SK-MEL-5 (cell line): Measurements from ENCODE around the gene SETD2. TPM values are rescaled to one million over a fixed set of nuclear protein-coding genes. Genes with fewer than 3 reads are reported as not detected.
"Not testable (repeated sequence)": the region's sequence is repeated elsewhere in the genome, so short reads cannot be mapped to it uniquely, and the experiment has no call there.

Experiments used
- DNase-seq: peaks from one replicate; pipeline ENCODE4 v3.0.0-alpha.2; 2016; ENCODE audit warnings: low read depth, low spot score
- in situ Hi-C: cut with HindIII; loops from 2 replicates; pipeline ENCODE4 v1.10.0; 2016; ENCODE audit warnings: low sequenced_read_pairs, high pct_unique_total_duplicates, low pct_unique_long_range_greater_than_20kb
- total RNA-seq: library from RNA; depleted of rRNA; stranded (reverse); fragments of >200 nt; shearing (Covaris generic); gene quantifications from 2 replicates; pipeline ENCODE4 v1.2.3, GENCODE V29; 2014

The SETD2 gene
- total RNA-seq, 1 experiment from 2014 or later = 17.1 TPM

DNA sequence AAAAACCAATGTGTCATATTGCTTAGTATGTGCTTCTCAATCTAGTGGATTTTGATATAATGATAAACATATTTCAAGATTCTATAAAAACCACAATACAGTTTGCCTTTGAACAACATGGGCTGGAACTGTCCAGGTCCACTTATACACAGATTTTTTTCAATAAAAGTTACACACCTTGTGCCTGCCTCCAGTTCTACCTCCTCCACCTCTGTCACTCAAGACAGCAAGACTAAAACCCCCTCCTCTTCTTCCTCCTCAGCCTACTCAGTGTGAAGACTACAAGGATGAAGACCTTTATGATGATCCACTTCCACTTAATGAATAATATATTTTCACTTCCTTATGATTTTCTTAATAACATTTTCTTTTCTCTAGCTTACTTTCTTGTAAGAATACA is 5.7 kb downstream of the SETD2 start:
- no peak for DNase-seq
- in situ Hi-C loops = no loop called here

DNA sequence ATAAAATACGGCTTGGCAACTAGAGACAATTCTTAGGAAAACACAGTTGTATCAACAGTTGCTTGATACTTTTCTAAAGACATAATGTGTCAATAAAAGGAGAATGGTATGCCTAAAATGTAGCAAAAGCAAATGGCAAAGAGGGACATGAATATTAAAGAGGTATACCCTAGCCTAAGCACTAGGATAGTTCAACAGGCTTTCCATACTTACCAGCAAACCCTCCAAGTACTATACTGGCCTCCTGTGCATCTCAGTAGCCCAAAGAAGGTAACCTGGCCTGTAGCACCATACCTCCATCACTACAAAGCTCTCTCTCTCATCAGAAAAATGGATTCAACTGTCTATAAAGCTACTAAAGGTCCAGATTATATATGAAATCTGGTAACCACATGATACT is 7.5 kb downstream of the SETD2 start:
- DNase-seq = no peak
- in situ Hi-C loops = no loop called here

DNA sequence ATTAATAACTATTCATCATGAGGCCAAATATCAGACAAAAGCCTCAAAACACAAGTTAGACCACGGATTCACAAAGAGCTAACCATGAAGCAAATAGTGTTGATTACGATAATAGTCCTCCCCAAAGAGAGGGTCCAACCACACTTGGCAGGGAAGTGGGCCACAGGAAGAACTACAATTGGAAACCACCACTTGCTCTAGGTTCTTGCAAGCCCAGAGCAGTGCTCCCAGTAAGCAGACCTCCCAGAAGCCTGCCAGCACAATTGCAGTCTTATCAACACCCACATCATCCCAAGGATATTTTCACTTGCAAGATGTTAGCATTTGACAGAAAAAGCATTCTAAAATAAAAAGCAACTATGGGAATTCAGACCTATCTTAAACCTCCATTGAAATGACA is 11.3 kb downstream of the SETD2 start:
- DNase-seq = no peak
- in situ Hi-C loops = no loop called here

DNA sequence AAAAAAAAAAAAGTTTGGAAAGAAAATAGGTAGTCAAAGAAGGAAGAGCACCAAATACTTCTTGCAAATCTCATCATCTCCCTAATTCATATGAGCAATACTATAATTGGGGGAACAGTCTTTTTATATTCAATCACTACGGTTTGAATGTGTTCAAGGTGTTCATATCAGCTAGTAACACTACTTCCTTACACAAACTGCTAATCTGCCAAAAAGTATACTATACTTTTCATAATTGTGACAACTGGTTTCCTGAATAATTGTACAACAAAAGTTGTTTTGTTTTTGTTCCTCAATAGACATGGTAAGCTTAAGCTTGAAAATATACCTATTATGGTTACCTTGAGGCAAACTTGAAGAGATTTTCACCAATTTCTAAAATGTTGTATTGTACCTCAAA is 12.1 kb downstream of the SETD2 start:
- in situ Hi-C loops = no loop called here
- DNase-seq = no peak

DNA sequence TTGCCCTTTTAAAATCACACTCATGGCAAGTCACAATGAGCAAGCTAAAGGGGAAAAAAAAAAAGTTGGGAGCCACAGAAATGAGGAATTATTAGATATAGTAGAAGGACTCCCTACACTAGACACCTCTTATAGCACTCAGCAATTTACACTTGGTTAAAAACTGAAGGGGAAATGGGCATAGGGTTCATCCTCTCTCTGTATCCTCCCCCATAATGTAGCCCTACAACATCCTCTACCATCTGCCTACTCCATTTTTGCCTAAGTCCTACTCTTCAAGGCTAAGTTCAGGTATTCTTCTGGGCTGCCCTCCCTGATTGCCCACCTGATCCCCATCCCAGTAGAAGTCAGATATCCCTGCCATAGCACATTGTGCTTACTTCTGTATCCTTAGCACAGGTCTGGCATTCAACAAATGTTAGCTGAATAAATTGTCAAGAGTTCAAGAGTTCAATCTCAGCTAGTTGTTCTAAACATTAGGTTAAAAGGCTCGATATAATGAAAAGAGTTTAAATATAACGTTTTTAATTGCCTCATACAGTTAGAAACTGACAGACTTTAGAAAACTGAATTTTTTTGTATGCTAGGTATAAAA is 14.5 kb downstream of the SETD2 start:
- in situ Hi-C loops = no loop called here
- no peak for DNase-seq

DNA sequence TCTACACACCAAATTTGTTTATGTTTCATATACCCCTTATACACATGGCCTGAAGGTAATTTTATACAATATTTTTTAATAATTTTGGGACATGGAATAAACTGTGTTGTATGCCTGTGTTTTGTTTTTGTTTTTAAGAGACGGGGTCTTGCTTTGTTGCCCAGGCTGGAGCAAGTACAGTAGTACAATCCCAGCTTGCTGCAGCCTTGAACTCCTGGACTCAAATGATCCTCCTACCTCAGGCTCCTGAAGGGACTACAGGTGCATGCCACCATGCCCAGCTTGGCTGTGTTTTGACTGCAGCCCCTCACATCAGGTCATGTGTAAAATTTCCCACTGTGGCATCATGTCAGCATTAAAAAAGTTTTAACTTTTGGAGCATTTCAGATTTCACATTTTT is 18.6 kb downstream of the SETD2 start:
- in situ Hi-C loops = no loop called here

DNA sequence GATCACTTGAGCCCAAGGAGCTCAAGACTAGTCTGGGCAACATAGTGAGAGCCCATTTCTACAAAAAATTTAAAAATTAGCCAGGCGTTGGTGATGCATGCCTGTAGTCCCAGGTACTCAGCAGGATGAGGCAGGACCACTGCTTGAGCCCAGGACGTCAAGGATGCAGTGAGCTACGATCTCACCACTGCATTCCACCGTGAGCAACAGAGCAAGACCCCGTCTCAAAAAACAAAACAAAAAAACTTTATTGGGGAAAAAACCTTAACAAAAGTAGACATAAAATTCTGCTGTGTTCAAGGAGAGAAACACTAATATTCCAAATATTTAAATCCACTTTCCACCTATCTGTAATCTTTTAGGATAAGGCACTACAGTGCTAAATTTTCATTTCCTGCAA is 20.8 kb downstream of the SETD2 start:
- no peak for DNase-seq
- in situ Hi-C loops = no loop called here

More for the DNA sequence above, 18.6 kb downstream of the SETD2 start:
- no peak for DNase-seq

DNA sequence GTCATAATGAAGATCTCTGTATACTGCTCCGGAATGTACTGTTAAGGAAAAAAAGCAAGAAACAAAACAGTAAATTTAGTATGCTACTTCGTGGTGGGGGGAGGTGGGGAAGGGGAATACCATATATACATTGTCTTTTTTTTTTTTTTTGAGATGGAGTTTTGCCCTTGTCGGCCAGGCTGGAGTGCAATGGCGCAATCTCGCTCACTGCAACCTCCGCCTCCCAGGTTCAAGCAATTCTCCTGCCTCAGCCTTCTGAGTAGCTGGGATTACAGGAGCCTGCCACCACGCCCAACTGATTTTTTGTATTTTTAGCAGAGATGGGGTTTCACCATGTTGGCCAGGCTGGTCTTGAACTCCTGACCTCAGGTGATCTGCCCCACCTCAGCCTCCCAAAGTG is 21.4 kb downstream of the SETD2 start:
- DNase-seq, in situ Hi-C loops: not testable (repeated sequence)

DNA sequence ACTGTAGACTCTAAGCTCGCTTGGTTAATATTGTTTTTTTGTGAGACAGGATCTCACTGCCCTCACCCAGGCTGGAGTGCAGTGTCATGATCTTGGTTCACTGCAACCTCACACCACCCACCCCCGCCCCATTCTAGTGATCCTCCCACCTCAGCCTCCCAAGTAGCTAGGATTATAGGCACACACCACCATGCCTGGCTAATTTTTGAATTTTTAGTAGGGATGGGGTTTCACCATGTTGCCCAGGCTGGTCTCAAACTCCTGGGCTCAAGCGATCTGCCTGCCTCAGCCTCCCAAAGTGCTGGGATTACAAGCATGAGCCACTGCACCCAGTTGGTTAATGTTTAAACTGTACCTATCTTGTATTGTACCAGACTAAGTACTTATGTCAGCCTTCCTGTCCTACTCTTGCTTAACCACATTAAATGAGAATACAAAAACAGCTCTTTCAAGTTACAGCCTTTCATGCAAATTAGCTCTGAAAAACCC is 22.9 kb downstream of the SETD2 start:
- DNase-seq, in situ Hi-C loops: not testable (repeated sequence)

DNA sequence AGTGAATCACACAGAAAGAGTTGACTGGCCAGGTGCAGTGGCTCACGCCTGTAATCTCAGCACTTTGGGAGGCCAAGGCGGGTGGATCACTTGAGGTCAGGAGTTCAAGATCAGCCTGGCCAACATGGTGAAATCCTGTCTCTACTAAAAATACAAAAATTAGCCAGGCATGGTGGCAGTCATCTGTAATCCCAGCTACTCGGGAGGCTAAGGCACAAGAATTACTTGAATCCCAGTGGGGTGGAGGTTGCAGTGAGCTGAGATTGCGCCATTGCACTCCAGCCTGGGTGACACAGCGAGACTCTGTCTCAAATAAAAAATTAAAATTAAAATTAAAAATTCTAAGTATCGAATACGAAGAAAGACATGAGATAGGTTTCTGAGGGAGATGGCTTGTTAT is 23.4 kb downstream of the SETD2 start:
- in situ Hi-C loops, DNase-seq: not testable (repeated sequence)

DNA sequence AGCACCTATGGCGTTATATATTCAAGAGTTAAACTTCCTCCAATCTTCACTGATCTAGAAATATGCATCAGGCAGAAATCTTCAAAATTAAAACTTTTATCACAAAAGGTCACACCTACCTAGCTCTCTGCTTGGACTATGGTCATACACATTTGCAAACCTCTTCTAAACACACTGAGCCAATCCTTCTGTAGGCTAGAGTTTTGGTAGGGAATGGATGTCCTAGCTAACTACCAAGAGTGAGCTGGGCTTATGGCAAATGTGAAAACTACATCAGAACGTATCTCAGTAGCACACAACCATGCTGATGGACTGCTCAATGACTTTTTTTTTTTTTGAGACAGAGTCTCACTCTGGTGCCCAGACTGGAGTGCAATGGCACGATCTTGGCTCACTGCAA is 29.6 kb downstream of the SETD2 start:
- no peak for DNase-seq
- in situ Hi-C loops = no loop called here

DNA sequence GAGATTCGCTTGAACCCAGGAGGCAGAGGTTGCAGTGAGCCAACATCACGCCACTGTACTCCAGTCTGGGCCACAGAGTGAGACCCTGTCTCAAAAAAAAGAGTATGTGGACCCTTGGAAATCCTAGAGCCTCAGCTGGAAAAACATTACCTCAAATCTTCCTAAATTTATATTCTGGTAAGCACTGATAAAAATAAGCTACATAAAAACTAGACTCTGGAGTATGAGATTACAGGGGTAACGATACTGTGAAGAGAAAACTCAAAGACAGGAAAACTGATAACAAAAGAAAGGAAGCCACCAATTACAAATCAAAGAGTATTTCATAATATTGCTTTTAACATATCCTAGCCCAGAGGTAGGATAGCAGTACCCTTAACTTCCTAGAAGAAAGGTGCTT is 30.3 kb downstream of the SETD2 start:
- in situ Hi-C loops = no loop called here
- DNase-seq = no peak

DNA sequence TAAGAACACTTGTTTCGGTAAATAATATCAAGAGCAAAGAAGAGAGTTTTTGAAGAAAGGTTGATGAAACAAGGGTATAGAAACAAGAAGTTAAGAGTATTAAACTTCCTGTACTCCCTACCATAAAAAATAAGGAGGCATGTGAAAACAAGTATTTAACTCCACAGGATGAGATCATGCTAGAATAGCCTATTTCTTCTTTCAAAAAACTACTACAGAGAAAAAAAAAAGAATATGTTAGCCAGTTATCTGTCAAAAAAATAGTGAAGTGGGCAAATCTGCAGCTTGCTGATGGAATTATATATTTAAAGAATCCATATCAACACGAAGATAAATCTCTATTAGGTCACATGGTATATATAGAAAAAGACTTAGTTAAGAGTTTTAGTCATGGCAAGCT is 33.4 kb downstream of the SETD2 start:
- DNase-seq = no peak
- in situ Hi-C loops = no loop called here

DNA sequence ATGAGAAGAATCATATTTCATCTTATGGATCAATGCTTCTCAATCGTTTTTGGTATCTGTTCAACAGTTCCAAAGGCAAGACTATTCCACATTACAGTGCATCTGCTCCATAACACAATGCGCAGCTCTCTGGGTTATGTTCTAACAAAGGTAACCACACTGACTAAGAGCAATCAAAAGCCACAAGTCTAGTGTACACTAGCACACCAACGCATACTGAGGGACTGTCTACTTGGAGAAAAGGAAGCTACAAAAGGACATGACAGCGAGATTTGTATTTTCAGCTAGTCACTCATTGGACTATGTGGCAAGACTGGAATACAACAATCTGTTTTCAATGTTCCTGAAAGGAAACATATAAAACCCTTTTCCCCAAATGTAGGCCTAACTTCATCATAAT is 35.8 kb downstream of the SETD2 start:
- in situ Hi-C loops = no loop called here
- DNase-seq = no peak

DNA sequence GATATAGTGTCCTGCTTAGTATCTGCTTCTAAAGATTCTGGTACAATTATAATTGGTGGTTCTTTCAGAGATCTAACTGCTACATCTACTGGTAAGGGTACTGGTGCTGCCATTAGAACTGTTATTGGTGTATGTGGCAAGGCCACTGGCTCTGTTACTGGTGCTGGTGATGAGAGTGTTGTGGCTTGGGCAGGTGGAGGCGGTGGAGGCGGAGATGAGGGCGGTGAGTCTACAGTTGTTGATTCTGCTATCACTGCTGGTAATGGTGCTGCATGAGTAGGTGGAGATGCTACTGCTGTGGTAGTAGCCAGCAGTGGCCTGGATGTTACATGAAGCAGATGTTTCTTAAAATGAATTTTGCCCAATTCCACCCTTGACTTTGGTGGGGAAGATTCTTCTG is 40.1 kb downstream of the SETD2 start:
- no peak for DNase-seq
- in situ Hi-C loops = no loop called here

DNA sequence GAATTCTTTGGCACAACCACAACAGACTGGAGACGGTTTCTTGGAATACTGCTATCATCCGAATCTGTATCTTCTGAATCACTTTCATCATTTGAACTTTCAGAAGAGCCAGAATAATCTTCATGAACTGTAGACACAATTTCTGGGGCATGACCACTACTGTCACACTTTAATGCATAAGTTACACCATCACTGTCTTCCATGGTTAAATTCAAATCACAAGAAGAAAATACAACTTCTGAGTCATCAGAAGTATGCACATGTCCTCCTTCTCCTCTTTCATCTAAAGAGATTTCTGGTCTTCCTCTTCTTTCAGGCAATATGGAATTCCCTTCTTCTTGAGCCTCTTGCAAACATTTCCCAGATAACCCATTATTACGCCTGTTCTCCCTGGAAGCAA is 42.5 kb downstream of the SETD2 start:
- no peak for DNase-seq
- in situ Hi-C loops = no loop called here

DNA sequence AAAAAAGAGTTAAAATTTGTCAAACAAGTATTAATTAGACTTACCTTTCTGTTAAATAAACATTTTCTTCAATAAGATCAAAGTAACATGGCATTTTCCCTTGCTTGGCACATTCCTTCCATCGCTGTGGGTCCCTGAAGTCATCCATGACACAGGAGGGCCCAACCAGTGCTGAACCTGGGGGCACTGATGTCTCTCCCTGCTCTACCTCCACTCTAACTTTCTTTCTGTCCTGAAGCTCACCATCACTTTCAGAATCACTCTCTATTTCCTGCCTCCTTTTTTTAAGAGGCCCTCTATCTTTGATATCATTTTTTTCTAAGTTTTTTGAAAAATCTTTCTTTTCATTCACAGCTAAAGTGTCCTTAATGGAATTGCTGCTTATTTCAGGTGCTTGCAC is 43.8 kb downstream of the SETD2 start:
- DNase-seq = no peak
- in situ Hi-C loops = no loop called here

DNA sequence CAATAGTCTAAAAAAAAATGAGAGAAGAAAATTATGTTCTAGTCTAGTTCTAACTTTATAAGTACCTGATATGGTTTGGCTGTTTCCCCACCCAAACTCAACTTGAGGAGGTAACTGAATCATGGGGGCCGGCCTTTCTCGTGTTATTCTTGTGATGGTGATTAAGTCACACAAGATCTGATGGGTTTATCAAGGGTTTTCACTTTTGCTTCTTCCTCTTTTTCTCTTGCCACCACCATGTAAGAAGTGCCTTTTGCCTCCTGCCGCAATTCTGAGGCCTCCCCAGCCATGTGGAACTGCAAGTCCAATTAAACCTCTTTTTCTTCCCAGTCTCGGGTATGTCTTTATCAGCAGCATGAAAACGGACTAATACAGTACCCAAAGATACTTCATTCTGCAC is 44.5 kb downstream of the SETD2 start:
- in situ Hi-C loops = not testable (repeated sequence)

DNA sequence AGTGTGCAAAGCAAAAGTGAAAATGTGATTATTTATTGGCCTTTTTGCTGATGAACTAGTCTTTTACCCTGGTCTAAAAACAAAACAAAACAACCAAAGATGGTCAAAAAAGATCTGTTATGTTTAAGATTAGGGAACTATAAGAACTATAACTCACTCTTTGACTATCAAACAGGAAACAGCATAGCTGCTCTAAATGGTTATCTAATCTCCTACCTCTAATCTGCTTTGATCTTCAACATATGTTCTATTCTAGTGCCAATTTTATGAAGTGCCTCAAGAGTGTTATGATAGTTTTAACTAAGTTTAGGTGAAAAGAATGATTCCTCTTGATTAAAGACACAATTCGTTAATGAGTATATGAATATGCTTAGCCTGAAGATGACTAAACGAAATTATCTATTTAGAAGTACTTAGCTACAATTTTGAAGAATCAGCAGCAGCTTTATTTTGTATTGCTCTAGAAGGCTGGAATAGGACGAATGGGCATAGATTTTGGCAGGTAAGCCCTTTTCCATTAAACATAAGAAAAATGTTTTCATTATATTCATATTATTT is 46.0 kb downstream of the SETD2 start:
- no peak for DNase-seq
- in situ Hi-C loops = no loop called here

More for the DNA sequence above, 44.5 kb downstream of the SETD2 start:
- DNase-seq = not testable (repeated sequence)

DNA sequence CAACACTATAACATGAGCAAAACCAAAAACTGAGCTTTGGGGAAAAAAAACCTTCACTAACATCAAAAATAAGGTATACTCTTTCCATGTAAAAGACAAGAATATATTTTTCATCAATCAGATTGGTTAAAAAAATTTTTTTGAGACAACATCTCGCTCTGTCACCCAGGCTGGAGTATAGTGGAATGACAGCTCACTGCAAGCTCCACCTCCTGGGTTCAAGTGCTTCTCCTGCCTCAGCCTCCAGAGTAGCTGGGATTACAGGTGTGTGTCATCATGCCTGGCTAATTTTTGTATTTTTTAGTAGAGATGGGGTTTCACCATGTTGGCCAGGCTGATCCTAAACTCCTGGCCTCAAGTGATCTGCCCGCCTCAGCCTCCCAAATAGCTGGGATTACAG is 48.4 kb downstream of the SETD2 start:
- DNase-seq, in situ Hi-C loops: not testable (repeated sequence)
